ENCODE results near the gene DHDDS. TPM values are rescaled to one million over a fixed set of nuclear protein-coding genes. Genes with fewer than 3 reads are reported as not detected.

DHDDS gene
- total RNA-seq = 51.0 and 61.8 TPM in 2 replicates

DNA sequence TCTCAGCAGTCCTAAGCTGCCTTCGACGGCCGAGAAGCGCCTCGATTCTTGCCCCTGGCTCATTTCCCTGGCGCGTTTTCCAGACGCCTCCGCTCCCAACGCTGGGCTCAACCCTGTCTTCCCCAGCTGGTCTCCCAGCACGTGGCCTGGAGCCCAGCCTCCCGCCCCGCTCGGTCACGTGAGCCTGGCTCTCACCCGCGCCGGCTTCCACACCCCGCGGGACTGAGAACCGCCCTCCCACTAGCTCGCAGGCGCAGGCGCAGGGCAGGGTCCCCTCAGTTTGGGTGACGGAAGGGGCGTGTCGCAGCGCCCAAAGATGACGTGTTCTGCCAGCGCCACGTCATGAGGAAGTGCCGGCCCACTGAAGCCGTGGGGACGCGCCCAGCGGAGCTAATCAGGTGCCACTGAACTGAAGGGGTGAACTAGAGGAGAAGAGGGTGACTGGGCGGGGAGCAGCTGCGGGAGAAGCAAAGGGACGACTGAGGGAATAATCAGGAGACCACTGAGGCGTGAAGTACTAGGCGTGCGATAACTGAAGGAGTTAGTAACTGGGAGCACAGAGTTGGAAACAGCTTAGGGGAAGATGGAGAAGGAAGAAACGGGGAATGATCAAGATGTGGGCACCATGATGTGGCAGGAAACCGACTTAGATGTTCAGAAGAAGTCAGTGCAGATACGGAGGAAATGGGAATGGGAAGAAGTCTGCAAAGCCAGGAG lies at the start of gene DHDDS:
TSS of gene DHDDS (plus strand) at position 343 of the 717 bp plus-strand sequence. CDS start 625 bp downstream, outside the sequence.

DNA sequence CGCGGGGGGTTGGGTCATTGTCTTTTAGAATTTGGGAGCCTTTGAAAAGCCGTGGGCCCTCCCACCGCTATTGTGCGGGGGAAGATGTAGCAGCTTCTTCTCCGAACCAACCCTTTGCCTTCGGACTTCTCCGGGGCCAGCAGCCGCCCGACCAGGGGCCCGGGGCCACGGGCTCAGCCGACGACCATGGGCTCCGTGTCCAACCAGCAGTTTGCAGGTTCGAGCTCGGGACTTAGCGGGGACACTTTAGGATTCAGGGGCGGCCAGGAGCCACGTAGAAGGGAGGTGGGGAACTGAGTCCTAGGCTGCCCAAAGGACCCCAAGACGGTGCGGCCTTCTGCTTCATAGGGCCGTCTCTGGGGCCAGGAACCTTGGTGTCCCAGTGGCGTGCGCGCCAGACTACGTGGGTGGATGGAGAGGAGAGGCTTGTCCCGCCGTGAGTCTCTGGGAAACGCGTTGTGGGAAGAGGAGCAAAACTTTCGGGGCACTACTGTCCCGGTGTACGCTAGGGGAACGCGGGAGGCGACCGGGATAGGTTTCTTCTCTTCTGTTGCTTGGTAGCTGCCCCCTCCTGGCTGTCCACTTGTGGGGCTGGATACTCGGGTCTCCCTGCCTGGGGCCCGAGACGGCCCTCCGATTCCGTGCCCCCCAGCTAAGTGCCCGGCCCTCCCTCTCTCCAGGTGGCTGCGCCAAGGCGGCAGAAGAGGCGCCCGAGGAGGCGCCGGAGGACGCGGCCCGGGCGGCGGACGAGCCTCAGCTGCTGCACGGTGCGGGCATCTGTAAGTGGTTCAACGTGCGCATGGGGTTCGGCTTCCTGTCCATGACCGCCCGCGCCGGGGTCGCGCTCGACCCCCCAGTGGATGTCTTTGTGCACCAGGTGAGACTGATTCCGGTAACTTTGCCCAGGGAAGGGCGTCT lies 21.2 kb upstream of the DHDDS start, which contains the start of gene LIN28A:
TSS of gene LIN28A (plus strand) at position 112 of the 918 bp plus-strand sequence. CDS start at position 187, 75 bp downstream.

GRCh38 chr1:26472320-26472900 lies 40.3 kb downstream of the DHDDS start, which contains the start of gene HMGN2:
Gene HMGN2 (plus strand): TSS chr1:26472440. CDS start chr1:26472613, 173 bp downstream.

Other genes starting within 250 kb of the DHDDS start
- not detected in 2 replicates for gene CATSPER4, start 241.7 kb upstream of the DHDDS start, total RNA-seq
- 6.1 and 6.9 TPM in 2 replicates for gene CEP85, start 198.1 kb upstream of the DHDDS start, total RNA-seq
- gene SH3BGRL3, start 152.2 kb upstream of the DHDDS start, total RNA-seq = 68.1 and 84.3 TPM in 2 replicates
- 3.1 and 3.8 TPM in 2 replicates for gene UBXN11, start 125.7 kb upstream of the DHDDS start, total RNA-seq
- gene CD52, start 114.4 kb upstream of the DHDDS start, total RNA-seq = not detected in 2 replicates
- not detected in 2 replicates for gene CRYBG2, start 78.2 kb upstream of the DHDDS start, total RNA-seq
- not detected in 2 replicates for gene ZNF683, start 59.6 kb upstream of the DHDDS start, total RNA-seq
- gene LIN28A, start 21.5 kb upstream of the DHDDS start, total RNA-seq = not detected in 2 replicates
- 134 and 199 TPM in 2 replicates for gene HMGN2, start 40.1 kb downstream of the DHDDS start, total RNA-seq
- gene RPS6KA1, start 97.4 kb downstream of the DHDDS start, total RNA-seq = 1.1 and 2.1 TPM in 2 replicates